ENCODE measurements around the gene LRRC71.
A peak's percentile ranks its signal among the peaks of the same experiment; 100 is the strongest.

The LRRC71 gene

DNA sequence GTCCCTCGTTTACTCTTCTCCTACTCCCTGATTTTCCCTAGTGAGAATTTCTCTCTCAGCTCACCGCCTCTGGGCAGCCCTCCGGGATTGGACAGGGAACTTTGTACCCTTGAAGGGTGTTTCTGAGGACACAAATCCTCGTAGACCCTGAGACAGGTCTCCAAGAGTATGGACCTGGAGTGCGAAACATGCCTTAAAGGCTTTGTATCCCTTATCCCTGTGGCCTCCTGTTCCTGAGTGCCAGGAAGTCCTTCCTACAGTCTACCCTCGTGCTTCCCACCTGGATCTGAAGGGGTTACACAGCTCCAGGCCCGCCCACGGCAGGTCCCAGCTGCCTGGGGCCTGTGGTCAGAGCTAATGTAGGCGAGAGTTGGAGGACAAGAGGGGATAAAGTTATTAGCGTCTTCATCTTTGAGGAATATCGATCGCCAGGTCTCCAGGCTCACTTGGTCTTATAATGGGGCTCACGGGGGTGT, 34.5 kb upstream of the LRRC71 start:
- H3K4me3 Mint-ChIP-seq, result no peak overlapping the region
- H3K9me3 Mint-ChIP-seq, result no peaks in the 10 kb centered on the region
- H3K27ac Mint-ChIP-seq, result no peak overlapping the region
- peaks cover 27% of the 10 kb centered on the region for H3K27me3 Mint-ChIP-seq
- no peaks in the 10 kb centered on the region for H3K4me1 Mint-ChIP-seq (ENCODE audit: low read depth)
- H3K36me3 Mint-ChIP-seq (ENCODE audit: low read depth), result no peaks in the 10 kb centered on the region

DNA sequence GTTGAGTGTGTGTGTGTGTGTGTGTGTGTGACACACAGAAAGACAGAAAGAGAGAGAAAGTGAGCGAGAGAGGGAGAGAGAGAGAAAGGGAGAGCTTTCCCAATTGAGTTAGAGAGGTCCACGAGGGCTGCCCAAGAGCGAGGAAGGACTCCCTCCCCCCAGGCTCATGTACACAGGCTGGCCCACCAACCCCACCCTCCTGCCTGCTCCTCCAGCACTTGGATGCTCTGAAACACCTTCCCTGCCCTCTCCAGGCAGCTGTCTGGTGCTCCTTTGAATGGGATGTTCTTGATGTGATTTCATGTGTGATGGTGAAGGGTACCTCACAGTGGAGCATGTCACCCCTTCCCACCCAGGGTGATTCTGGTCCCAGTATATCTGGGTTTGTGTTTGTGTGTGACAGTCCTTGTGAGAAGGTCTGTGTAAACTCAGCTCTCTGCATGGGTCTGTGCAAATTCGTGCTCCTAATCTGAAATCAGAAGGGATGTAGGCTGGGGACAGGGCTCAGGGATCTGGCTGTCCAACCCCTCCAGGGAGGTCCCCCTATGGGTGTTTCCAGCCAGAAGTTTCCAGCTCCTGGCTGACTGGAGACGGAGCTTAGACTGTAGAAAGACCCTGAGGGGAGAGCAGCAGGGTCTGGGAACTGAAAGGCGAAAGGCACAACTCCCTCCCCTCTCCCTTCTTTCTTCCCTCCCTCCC, 33.7 kb upstream of the LRRC71 start:
- H3K4me1 Mint-ChIP-seq (ENCODE audit: low read depth), result peaks cover 2% of the 10 kb centered on the region
- H3K27ac Mint-ChIP-seq, result no peak overlapping the region
- no peaks in the 10 kb centered on the region for H3K9me3 Mint-ChIP-seq
- H3K27me3 Mint-ChIP-seq, result peaks cover 35% of the 10 kb centered on the region
- no peaks in the 10 kb centered on the region for H3K36me3 Mint-ChIP-seq (ENCODE audit: low read depth)
- H3K4me3 Mint-ChIP-seq, result no peak overlapping the region

DNA sequence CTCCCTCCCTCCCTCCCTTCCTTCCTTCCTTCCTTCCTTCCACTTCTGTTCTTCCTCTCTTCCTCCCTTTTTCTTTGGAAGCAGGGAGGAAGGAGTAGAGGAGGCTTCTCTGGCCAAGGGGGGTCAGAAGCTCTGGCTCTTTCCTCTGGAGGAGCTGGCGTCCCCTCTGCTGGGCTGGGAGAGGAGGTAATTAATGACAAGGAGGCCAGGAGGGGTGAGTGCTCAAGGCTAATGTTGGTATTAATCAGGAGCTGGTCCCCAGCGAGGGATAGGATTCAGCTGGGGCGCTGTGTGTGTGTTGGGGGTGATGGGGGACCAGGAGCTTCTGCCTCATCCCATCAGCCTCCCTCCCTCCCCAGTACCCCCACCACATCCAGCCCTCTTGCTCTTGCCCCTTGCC, 33.1 kb upstream of the LRRC71 start:
- peaks cover 40% of the 10 kb centered on the region for H3K27me3 Mint-ChIP-seq

DNA sequence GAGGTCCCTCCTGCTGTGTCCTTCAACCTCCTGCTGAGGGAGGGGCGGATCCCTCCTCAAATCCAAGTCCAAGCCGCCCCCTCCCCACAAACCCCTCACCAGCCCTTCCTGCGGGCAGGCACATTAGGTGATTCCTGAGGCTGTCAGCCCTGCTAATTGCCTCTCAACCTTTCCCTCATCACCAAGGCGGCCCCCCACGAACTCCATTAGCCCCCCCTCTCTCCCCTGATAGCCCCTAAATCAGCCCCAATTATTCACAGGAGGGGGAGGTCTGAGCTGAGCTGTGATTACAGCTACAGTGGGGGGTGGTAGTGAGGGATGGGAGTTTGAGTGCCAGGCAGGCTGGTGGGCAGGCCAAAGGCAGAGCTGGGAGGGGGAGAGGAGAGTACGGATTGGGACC, 32.7 kb upstream of the LRRC71 start:
- H3K27ac Mint-ChIP-seq, result no peak overlapping the region
- no peaks in the 10 kb centered on the region for H3K9me3 Mint-ChIP-seq
- no peaks in the 10 kb centered on the region for H3K36me3 Mint-ChIP-seq (ENCODE audit: low read depth)
- H3K4me1 Mint-ChIP-seq (ENCODE audit: low read depth), result peaks cover 4% of the 10 kb centered on the region
- H3K4me3 Mint-ChIP-seq, result no peak overlapping the region
- H3K27me3 Mint-ChIP-seq, result peaks cover 40% of the 10 kb centered on the region

More for the DNA sequence above, 33.1 kb upstream of the LRRC71 start:
- H3K4me3 Mint-ChIP-seq, result no peak overlapping the region
- no peaks in the 10 kb centered on the region for H3K36me3 Mint-ChIP-seq (ENCODE audit: low read depth)
- no peaks in the 10 kb centered on the region for H3K9me3 Mint-ChIP-seq
- H3K4me1 Mint-ChIP-seq (ENCODE audit: low read depth), result peaks cover 4% of the 10 kb centered on the region
- H3K27ac Mint-ChIP-seq, result no peak overlapping the region

DNA sequence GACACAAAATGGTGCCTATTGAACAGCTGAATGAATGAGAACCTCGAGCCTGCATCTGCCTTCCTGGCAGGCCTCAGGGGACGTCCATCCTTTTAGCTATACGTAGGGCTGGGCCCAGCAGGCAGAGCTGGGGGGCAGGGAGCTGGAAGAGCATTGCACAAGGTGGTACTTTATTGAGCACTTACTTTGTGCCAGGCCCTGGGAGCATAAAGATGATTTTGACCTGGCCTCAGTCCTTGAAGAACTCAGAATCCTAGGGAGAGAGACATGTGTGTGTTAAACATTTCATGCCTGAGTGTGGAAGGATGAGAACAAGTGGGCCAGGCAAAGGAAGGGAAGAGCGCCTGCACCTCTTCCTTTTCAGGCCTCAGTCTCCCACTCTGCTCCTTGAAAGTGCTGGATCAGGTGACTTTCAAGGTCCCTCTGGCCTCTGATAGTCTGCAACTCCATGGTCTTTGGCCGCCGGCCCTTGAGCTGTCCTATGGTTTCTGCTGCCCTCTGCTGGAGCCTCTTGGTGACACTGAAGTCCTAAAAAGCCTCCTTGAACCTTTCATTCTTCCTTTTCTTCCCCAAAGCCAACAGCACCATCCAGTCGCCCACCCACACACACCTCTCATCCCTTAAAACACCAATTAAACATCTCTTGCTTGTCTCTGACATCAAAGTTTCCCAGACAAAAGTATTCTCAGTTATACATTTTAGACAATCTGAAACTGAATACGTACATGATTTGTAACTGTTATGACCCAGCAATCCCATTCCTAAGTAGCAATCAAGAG, 30.4 kb upstream of the LRRC71 start:
- no peak overlapping the region for H3K27ac Mint-ChIP-seq
- H3K4me3 Mint-ChIP-seq, result no peak overlapping the region
- peaks cover 55% of the 10 kb centered on the region for H3K27me3 Mint-ChIP-seq
- H3K9me3 Mint-ChIP-seq, result no peaks in the 10 kb centered on the region
- peaks cover 7% of the 10 kb centered on the region for H3K4me1 Mint-ChIP-seq (ENCODE audit: low read depth)
- no peaks in the 10 kb centered on the region for H3K36me3 Mint-ChIP-seq (ENCODE audit: low read depth)

DNA sequence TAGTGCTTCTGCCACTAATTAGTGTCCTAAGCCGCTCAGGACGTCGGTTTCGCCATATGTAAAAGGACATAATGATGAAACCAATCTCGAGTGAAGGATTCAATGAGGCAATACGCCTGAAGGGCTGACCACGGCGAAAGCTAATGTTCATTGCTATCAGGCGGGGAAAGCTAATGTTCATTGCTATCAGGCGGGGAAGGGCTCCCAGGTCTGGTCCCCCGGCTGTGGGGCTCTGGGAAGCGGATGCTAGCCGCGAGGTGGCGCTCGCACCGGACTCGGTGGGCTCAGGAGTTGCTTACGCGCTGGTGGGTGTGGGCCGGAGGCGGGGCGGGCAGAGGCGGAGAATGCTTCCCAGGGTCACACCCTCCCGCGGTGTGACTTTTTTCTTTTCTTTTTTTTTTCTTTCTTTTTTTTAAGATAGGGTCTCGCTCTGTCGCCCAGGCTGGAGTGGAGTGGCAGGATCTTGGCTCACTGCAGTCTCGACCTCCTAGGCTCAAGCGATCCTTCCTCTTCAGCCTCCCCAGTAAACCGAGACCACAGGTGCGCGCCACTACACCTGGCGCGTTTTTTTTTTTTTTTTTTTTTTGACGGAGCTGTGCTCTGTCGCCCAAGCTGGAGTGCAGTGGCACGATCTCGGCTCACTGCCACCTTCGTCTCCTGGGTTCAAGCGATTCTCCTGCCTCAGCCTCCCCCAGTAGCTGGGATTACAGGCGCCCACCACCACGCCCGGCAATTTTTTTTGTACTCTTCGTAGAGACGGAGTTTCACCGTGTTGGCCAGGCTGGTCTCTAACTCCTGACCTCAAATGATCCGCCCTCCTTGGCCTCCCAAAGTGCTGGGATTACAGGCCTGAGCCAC, 28.0 kb upstream of the LRRC71 start:
- peaks cover 59% of the 10 kb centered on the region for H3K27me3 Mint-ChIP-seq

DNA sequence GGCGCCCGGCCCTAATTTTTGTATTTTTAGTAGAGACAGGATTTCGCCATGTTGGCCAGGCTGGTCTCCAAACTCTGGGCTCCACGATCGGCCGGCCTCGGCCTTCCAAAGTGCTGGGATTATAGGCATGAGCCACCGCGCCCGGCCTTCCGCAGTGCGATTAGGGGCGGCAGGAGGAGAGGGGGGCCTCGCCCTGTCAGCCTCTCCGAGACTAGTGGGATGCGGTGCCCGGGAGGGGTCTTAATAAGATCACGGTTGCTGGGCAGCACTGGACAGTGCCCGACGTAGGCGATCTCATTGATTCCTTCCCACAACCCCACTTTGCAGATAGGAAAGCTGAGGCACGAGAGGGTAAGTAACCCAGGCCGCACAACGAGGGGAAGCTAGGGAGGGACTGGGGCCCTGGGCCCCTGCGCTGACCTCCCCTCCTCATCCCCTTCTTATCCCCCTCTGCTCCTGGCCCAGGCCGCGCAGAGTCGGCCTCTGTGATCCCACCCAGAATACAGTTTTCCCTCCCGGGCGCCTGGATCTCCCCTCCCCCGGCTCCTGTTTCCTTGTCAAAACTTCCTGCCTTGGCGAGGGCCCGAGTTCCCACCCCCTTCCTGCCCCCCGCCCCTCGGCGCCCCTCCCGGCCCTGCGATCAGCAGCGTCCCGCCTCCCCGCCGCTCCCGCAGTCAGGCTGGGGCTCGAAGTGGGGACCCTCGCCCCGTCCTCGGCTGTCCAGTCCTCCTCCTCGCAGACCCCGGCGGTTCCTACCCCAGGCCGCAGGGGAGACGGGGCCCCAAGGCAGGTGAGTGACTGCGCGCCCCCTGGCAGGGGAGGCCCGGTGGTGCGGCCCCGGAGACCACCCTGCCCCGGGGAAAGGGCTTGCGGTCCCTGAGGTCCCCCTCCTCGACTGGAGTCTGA, 27.1 kb upstream of the LRRC71 start, which contains the start of gene PEAR1:
TSS of gene PEAR1 (plus strand) at position 671 of the 906 bp plus-strand sequence. CDS start 10,209 bp downstream, outside the sequence.
- Mint-ChIP-seq H3K27ac (no peak within 1 kb of the TSS), H3K27me3 (peaks cover 62% of the 10 kb centered on the region), H3K9me3 (no peaks in the 10 kb centered on the region), H3K4me1 (ENCODE audit: low read depth) (peaks cover 10% of the 10 kb centered on the region), H3K36me3 (ENCODE audit: low read depth) (no peaks in the 10 kb centered on the region), H3K4me3 (peak within 1 kb of the TSS; percentile 48)

More for the DNA sequence above, 28.0 kb upstream of the LRRC71 start:
- no peak overlapping the region for H3K27ac Mint-ChIP-seq
- no peaks in the 10 kb centered on the region for H3K9me3 Mint-ChIP-seq
- H3K4me3 Mint-ChIP-seq, result peak overlapping the region; percentile 48
- peaks cover 7% of the 10 kb centered on the region for H3K4me1 Mint-ChIP-seq (ENCODE audit: low read depth)
- H3K36me3 Mint-ChIP-seq (ENCODE audit: low read depth), result no peaks in the 10 kb centered on the region

DNA sequence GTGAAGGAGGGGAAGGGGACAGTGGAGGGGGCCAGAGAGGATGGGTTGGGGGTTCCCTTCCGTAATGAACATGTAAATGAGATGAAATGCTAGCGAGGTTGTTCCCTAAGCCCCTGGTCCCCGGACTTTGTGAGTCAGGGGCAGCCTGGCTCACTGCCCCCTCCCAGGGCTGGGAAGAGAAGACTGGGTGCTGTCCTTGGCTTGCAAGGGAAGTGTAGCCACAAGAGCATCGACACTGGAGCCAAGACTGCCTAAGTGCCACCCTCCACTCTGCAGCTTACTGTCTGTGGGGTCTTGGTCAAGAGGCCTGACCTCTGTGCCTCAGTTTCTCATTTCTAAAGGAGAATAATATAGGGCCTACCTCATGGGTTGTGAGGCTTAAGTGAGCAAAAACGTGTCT, 26.4 kb upstream of the LRRC71 start:
- Mint-ChIP-seq H3K9me3 (no peaks in the 10 kb centered on the region), H3K36me3 (ENCODE audit: low read depth) (no peaks in the 10 kb centered on the region), H3K4me3 (no peak overlapping the region), H3K27me3 (peaks cover 64% of the 10 kb centered on the region), H3K27ac (no peak overlapping the region), H3K4me1 (ENCODE audit: low read depth) (peaks cover 10% of the 10 kb centered on the region)

DNA sequence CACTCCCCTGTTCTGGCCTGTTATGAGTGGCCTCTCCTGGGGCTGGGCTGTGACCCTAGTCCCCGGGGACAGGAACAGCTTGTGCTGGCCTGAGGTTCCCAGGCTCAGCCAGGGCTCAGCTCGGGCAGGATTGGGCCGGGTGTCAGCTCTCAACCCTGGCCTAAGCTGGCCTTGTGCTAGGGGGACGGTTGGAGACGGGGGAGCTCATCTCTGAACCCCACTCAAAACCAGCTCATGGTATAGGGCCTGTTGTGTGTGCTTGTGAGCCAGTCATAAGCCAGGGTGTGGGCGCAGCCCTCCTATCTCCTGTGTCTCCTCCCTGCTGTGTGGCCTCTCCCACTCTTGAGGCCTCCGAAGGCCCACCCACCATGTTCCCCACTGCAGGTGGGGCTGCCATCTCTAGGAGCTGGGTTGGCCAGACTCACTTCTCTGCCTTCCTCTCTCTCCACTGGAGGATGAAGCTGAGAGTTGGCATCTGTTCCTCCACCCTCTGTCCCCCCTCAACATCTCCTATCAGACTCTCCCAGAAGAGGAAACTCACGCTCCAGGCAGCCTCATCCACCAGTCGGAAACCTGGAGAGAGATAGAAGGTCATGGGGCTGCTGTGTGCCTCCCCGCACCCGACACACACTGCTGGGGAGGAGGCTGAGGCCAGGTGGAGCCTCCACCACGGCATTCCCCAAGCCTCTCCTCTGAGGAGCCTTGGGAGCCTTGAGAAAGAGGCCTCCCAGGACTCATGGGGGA, 25.5 kb upstream of the LRRC71 start:
- Mint-ChIP-seq H3K27ac (no peak overlapping the region), H3K36me3 (ENCODE audit: low read depth) (no peaks in the 10 kb centered on the region), H3K4me3 (no peak overlapping the region), H3K27me3 (peaks cover 63% of the 10 kb centered on the region), H3K4me1 (ENCODE audit: low read depth) (peaks cover 10% of the 10 kb centered on the region), H3K9me3 (no peaks in the 10 kb centered on the region)

DNA sequence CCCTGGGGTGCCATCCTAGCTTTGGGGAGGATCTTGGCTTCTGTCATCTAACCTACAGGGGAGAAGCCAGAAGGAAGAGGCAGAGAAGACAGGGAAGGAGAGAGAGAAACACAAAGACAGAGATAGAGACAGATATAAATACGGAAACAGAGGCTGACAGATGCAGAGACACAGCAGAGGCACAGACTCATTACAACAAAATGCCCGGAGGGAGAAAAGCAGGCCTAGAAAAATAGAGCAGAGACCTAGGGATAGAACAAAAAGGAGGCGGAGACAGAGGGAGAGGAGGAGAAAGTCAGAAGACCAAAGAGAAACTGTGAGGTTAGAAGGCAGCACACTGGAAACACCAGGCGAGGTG, 25.0 kb upstream of the LRRC71 start:
- no peak overlapping the region for H3K27ac Mint-ChIP-seq
- no peaks in the 10 kb centered on the region for H3K9me3 Mint-ChIP-seq
- H3K4me1 Mint-ChIP-seq (ENCODE audit: low read depth), result peaks cover 10% of the 10 kb centered on the region
- H3K27me3 Mint-ChIP-seq, result peaks cover 58% of the 10 kb centered on the region
- no peaks in the 10 kb centered on the region for H3K36me3 Mint-ChIP-seq (ENCODE audit: low read depth)
- H3K4me3 Mint-ChIP-seq, result no peak overlapping the region

DNA sequence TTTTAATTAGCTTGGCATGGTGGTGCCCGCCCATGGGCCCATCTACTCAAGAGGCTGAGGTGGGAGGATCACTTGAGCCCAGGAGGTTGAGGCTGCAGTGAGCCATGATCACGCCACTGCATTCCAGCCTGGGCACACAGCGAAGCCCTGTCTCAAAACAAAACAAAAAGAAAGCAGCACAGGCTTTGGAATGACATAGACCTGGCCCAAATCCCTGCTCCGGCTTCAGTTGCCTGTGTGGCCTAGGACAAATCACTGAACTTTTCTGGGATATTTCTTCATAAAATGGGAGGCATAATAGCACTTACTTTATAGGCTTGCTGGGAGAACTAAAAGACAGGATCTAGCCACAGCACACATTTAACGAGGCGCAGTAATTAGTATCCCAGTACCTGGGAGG, 24.5 kb upstream of the LRRC71 start:
- no peak overlapping the region for H3K4me3 Mint-ChIP-seq
- H3K27me3 Mint-ChIP-seq, result peaks cover 53% of the 10 kb centered on the region
- no peak overlapping the region for H3K27ac Mint-ChIP-seq
- peaks cover 10% of the 10 kb centered on the region for H3K4me1 Mint-ChIP-seq (ENCODE audit: low read depth)
- no peaks in the 10 kb centered on the region for H3K36me3 Mint-ChIP-seq (ENCODE audit: low read depth)
- H3K9me3 Mint-ChIP-seq, result no peaks in the 10 kb centered on the region

DNA sequence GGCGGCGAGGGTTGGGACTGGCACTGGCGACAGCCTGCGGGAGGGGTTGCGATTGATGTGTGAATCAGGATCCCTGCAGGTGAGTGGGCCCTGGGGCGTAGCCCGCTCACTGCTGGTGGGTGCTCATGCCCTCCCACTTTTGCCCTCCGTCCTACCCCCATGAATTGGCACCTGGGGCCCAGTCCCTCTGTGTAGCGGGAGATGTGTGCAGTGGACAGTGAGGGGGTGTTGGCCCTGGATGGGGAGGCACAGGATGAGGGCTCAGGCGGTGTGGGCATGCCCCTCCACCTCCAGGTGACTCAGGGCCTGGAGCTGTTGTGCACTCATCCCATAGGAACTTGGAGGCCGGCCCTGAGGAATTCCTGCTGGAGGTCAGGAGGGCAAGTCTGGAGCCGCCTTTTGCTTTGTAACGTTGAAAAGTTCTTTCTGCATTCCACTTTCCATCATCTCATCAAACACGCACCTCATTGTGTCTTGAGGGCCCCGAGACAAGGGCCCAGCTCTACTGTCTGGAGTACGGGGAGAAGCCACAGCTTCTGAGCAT, 23.9 kb upstream of the LRRC71 start:
- Mint-ChIP-seq H3K27me3 (peaks cover 47% of the 10 kb centered on the region), H3K4me3 (no peak overlapping the region), H3K9me3 (no peaks in the 10 kb centered on the region), H3K27ac (no peak overlapping the region), H3K36me3 (ENCODE audit: low read depth) (no peaks in the 10 kb centered on the region), H3K4me1 (ENCODE audit: low read depth) (peaks cover 9% of the 10 kb centered on the region)

DNA sequence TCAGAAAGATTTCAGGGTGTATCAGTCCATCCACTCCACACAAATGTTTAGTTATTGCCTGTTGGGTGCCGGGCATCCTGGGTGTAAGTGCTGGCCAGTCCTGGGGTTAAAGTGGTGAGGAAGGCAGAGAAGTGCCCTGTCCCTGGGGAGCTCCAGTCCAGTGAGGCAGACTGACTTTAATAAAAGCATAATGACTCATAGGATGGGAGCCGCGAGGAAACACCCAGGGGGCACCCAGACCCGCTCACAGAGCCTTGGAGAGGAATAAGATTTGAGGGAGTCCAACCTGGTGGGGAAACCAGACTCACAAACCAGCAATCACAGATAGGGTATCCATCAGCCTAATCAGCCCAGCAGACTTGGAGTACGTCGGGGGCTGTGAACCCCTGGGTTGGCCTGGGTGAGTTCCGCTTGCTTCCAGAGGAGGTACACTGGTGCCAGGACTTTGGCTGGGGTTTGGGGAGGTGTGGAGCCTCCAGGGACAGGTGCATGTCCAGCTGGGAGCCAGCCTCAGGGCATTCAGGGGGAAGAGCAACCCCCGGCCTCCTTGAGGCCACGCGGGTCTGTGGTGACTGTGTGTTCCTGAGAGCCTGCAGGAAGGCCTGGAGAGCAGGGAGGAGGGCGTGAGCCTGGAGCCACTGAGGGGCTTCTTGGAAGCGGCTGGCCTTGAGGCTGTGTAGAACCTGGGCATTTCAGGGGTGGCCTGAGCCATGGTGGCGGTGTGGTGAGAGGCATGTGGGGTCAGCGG, 23.2 kb upstream of the LRRC71 start:
- Mint-ChIP-seq H3K36me3 (ENCODE audit: low read depth) (no peaks in the 10 kb centered on the region), H3K4me3 (no peak overlapping the region), H3K27ac (no peak overlapping the region), H3K4me1 (ENCODE audit: low read depth) (peaks cover 6% of the 10 kb centered on the region), H3K9me3 (no peaks in the 10 kb centered on the region), H3K27me3 (peaks cover 40% of the 10 kb centered on the region)

All from stimulated activated naive CD8-positive, alpha-beta T cell treated with anti-CD3 and anti-CD28 coated beads, Interleukin-15, Interleukin-2, amounts not matched to agents 100 ng/mL and 50 ng/mL, for 24 hours (primary cell).